Neuron (in vitro differentiated cells): ENCODE measurements around the gene TSPOAP1.

Experiments
- H2AFZ ChIP-seq: one replicate; pipeline ENCODE4 v1.6.1; 2013; ENCODE audit warnings: low read depth, mild to moderate bottlenecking, inconsistent platforms, low read length, moderate library complexity
- H3K27me3 ChIP-seq: one replicate; pipeline ENCODE4 v1.6.1; 2013; ENCODE audit warnings: low read length; ENCODE audit not compliant: insufficient read depth
- H3K36me3 ChIP-seq: one replicate; pipeline ENCODE4 v1.6.1; 2013; ENCODE audit warnings: low read length; ENCODE audit not compliant: insufficient read depth
- H3K4me1 ChIP-seq: one replicate; pipeline ENCODE4 v1.6.1; 2013; ENCODE audit warnings: low read length; ENCODE audit not compliant: insufficient read depth
- H3K4me3 ChIP-seq: 2 replicates; pipeline ENCODE4 v1.5.1; 2013; ENCODE audit warnings: mild to moderate bottlenecking, low read length, moderate library complexity
- H3K9me3 ChIP-seq: one replicate; pipeline ENCODE4 v1.6.1; 2013; ENCODE audit warnings: low read length

TSPOAP1 gene

DNA sequence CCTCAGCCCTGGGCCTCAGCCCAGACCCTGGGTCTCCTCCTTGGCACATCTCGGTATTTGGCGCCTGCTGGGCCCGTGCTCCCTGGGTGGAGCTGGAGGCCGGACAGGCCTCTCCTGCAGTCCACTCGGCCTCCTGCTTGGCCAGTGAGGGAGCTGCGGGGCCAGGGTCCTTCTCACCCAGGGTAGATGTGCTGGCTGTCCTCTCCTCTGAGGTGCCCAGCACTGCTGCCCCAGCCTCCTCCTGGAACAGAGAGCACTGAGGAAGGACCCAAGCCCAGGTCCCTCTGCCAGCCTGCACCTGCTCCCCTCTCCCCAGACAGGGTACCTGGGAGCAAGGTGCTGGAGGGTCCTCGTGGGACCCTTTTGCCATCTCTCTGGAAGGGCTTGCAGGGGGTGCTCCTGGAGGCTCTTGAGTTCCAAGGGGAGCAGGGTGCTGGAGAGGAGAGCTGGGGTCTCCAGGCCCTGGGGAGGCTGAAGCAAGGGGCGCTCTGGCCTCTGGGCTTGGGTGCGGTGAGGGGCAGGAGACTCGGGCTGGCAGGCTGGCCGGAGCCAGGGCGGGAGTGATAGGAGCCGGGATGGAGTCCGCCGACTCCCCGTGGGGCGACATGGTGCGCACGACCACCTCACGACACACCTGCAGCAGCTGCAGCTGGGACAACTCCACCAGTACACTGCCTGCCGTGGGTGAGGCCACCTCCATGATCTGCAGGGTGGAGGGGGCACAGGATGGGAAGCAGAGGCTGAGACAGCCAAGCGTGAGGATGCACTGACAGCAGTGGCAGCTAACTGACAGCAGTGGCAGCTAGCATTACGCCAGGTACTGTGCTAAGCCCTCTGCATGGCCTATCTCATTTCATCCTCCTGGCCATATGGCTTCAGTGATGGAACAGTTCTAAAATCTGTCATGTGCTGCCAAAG, 17.8 kb downstream of the TSPOAP1 start:
- H3K9me3 ChIP-seq = no peaks in the 10 kb centered on the region
- no peak overlapping the region for H3K4me3 ChIP-seq
- H3K4me1 ChIP-seq = peaks cover 4% of the 10 kb centered on the region
- no peak overlapping the region for H2AFZ ChIP-seq
- H3K36me3 ChIP-seq = no peaks in the 10 kb centered on the region
- no peaks in the 10 kb centered on the region for H3K27me3 ChIP-seq

DNA sequence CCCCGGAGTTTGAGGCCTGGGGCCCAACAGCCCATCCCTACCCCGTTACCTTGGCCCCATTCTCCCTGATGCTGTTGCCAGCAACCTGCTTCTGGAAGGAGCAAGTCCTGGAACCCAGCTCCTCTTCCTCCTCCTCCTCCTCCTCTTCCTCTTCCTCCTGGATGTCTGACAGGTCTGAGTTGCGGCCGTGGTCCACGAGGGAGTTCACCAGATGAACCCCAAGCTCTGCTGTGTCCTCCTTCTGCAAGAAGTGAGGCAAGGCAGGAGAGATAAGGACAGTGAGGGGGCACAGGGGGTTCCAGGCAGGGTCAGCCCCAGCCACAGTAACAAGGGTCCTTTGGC, 18.7 kb downstream of the TSPOAP1 start:
- H3K4me3 ChIP-seq = no peak overlapping the region
- no peaks in the 10 kb centered on the region for H3K9me3 ChIP-seq
- H3K36me3 ChIP-seq = no peaks in the 10 kb centered on the region
- no peaks in the 10 kb centered on the region for H3K27me3 ChIP-seq
- no peak overlapping the region for H2AFZ ChIP-seq
- H3K4me1 ChIP-seq = peaks cover 4% of the 10 kb centered on the region

DNA sequence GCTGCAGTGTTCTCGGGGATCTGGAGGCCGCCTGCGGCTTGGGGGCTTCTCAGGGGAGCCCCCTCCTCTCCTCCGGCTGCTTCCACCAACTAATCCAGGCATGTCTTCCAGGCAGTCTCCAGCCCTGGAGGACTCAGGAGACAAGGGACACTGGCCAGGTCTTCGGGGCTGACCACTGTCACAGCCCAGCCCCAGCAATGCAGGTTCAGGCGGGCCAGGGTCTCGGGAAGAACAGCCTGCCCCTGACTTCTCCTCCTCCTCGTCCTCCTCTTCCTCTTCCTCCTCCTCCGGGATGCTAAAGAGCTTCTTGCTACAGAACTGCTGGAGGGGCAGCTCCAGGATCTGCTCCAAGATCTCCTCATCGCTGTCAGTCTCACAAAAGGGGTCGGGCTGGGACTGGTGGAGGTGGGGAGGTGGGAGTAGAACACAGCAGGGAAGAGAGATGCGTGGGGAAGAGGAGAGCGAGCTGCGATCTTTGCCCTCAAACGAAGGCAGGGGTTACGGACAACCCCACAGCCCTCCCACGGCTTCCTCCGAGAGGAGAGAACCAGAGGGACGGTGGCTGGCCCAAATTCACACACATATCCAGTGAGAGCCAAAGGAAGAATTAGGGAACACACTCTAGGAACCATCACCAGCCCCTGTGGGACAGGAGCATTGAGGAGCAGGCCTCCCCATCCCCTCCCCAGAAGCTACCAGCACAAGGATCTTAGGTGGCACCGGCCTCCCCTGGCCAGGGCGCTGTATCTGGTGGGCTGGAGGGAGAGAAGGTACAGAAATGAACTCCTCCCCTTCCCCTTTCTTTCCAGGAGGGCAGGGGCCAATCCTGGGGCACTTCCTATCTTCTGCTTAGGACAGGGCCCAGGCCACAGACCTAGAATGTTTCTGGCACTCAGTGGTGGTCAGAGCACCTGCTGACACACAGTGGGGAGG, 19.3 kb downstream of the TSPOAP1 start:
- Histone ChIP-seq H2AFZ (no peak overlapping the region), H3K4me3 (no peak overlapping the region), H3K4me1 (peaks cover 4% of the 10 kb centered on the region), H3K9me3 (no peaks in the 10 kb centered on the region), H3K36me3 (no peaks in the 10 kb centered on the region), H3K27me3 (no peaks in the 10 kb centered on the region)

DNA sequence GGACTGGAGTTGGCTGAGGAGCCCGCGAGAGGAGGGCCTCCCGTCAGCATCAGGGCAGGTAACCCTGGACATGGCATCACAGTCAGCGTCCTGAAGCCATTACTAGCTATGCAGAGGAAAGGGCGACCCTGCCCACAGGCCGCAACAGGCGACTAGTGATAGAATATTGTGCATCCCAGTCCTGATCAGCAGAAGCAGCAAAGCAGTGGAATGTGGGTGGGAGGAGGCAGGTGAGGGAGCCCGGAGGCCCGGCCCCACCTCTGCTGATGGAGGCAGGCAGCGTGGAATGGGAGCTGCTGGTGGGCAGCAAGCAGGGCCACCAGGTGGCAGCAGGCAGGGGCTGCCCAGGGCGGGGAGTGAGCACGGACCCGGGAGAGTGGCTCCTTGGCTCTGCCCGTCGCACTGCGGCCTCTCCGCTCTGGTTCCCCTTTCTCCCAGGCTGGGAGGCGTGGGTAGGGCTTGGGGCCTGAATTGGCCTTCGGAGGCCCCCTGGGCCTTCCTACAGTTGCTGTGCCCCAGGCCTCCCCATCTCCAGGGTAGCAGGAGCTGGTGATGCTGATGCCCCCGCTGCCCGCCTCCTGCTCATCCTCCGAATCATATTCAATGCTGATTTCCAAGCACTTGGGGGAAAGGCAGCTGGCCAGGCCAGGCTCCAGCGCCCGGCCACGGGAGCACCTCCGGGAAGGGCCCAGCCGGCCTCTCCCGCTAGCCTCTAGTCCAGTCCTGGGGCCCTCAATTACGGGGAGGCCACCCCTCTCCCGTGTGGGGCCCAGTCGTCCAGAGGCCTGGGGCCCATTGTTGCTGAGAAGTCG, 20.2 kb downstream of the TSPOAP1 start:
- H3K4me3 ChIP-seq = no peak overlapping the region
- H3K27me3 ChIP-seq = no peaks in the 10 kb centered on the region
- no peaks in the 10 kb centered on the region for H3K9me3 ChIP-seq
- no peaks in the 10 kb centered on the region for H3K36me3 ChIP-seq
- H2AFZ ChIP-seq = no peak overlapping the region
- H3K4me1 ChIP-seq = no peaks in the 10 kb centered on the region

DNA sequence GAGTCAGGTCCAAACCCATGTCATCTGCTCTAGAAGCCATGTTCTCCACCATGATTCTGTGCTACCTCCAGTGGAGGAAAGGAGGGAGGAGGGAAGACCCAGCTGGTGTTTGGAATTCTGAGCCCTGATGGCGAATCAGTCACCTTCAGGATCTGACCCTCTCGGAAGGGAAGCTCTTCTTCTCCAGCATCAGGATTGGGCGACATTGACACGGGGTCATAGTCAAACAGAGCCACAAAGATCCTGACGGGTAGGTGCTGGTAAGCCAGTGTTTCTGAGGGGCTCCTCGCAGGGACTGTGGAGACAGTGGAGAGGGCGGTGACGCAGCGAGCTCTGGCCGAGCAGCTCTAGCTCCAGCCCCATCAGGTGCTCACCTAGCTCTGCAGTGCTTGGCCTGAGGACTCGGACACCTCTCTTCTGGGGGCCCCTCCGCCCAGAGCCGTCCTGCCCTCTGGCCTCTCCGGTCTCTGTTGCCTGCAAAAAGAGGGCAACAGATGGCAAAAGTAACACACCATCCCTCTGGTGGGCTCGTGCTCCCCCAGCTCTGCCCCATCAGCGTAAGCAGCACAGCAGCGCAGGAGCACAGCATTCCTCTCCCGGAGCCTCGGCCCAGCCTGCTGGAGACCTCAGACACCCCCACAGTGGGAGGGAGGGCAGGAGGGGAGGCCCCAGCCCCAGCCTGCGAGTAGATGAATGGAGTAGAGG, 21.0 kb downstream of the TSPOAP1 start:
- Histone ChIP-seq H3K27me3 (no peaks in the 10 kb centered on the region), H3K4me1 (no peaks in the 10 kb centered on the region), H2AFZ (no peak overlapping the region), H3K4me3 (no peak overlapping the region), H3K36me3 (no peaks in the 10 kb centered on the region), H3K9me3 (no peaks in the 10 kb centered on the region)

DNA sequence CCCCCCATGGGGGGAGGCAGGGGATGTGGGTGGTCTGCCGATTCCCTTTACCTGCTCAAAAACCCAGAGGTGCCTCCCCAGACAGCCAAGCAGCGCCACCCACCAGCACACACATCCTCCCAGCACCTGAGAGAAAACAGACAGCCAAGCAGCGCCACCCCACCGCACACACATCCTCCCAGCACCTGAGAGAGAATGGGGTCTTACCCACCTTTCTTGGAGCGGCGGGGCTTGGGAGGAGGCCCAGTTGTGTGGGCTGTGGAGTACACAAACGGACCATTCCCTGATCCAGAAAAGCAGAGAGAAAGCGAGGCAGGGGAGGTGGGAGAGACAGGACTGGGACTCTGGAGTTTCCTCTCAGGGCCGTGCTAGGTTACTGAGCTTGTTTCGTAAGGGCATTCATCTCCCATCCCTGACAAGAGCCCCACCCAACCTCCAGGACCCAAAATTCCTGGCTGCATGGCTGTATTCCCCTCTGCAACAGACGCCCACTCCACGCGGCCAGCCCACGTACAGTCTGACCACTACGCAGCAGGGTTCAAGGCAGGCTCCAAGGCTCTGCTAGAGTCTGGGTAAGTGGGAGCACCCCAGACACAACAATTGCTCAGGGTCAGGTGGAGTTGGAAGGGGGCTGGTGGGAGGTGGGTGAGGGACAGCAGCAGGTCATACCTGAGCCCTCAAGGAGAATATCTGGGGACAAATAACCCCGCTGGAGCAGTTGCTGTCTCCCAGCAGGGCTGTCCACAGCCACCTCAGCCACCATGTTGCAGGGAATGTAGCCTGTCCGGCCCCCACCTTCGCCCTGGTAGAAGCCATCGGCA, 22.3 kb downstream of the TSPOAP1 start:
- Histone ChIP-seq H3K4me1 (no peaks in the 10 kb centered on the region), H3K9me3 (no peaks in the 10 kb centered on the region), H2AFZ (no peak overlapping the region), H3K36me3 (no peaks in the 10 kb centered on the region), H3K27me3 (no peaks in the 10 kb centered on the region), H3K4me3 (no peak overlapping the region)

DNA sequence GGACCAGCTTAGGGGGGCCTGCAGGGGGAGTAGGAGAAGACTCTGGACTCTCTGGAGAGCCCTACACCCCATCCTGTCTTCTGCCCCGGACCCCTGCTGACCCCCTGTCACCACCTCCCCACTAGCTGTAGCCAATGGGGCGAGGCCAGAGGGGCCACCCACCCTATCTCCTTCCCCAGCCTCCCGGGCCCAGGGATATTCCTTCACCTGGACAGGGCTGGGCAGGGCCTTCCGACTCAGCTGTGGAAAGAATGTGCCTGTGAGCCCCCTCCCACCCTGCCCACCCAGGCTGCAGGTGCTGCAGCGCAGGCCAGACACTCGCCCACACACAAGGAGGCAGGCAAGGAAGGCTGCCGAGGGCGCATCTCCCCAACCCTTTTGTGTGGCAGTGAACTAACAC, 23.0 kb downstream of the TSPOAP1 start:
- no peaks in the 10 kb centered on the region for H3K27me3 ChIP-seq
- H3K4me1 ChIP-seq = no peaks in the 10 kb centered on the region
- H3K36me3 ChIP-seq = no peaks in the 10 kb centered on the region
- no peak overlapping the region for H2AFZ ChIP-seq
- H3K4me3 ChIP-seq = no peak overlapping the region
- no peaks in the 10 kb centered on the region for H3K9me3 ChIP-seq

DNA sequence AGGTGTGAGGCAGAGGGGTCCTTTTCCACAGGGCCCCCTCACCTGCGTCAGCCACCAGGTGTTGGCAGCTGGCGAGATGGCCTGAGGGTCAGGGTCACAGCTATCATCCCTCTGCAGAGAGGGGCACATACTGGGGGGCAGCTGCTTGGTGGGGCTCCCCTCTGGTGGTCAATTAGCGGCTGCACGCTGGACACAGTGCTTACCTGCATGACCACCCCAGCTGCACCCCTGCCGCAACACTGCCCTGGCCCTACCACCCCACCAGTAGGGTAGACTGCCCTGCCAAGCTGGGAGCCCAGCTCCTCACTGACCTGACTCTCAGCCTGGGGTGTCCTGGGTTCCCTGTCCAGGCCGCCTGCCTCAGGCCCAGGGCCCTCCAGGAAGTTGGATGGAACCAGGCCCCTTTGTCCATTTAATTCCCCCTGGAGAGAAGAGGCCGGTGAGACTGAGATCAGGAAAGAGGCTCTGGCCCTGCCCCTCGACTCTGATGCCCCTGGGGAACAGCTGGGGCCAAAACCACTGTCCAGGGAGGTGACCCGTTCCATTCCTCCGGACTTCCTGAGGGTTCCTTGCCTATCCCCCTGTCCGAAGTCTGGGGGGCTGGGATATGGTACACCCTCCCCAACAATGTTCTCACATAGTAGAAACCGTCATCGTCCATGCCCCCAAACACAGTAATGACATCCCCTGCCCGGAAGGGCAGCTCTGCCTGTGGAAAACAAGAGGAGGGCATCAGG, 23.7 kb downstream of the TSPOAP1 start:
- no peak overlapping the region for H2AFZ ChIP-seq
- H3K4me1 ChIP-seq = no peaks in the 10 kb centered on the region
- H3K9me3 ChIP-seq = no peaks in the 10 kb centered on the region
- no peaks in the 10 kb centered on the region for H3K36me3 ChIP-seq
- no peak overlapping the region for H3K4me3 ChIP-seq
- no peaks in the 10 kb centered on the region for H3K27me3 ChIP-seq

DNA sequence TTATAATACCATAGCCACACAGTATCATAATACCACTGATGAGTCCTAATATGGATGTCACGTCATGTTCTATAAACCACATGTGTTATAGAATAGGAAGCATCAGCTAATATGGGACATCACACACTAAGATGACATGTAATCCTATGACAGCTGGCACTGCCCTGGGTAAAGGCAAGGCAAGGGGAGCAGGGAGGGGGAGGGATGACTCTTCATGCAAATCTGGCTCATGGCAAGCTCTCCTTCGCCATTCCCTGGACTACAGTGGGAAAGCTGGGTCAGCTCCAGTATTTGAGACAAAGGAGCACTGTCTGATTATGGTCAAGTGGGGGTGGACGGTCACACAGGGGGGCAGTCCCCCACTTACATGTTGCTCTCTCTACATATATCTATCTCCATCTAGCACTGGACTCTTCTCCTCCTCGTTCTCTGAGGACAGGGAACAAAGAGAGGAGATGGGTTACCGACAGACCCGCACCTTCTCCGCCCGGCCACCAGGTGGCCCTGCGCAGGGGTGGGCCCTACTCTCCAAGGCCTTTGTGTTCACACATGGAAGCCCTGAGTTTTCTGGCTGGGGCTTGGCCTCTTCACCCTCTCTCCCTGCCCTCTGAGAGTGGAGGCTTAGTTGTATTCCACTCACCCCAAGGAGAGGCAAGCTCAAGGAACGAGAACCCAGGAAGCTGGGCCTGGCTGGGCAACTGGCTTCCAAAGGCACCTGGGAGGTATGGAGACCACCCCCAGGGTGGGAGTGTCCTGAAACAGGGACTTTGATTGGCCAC, 24.4 kb downstream of the TSPOAP1 start:
- Histone ChIP-seq H3K36me3 (no peaks in the 10 kb centered on the region), H3K9me3 (no peaks in the 10 kb centered on the region), H2AFZ (no peak overlapping the region), H3K4me1 (no peaks in the 10 kb centered on the region), H3K27me3 (no peaks in the 10 kb centered on the region), H3K4me3 (no peak overlapping the region)

DNA sequence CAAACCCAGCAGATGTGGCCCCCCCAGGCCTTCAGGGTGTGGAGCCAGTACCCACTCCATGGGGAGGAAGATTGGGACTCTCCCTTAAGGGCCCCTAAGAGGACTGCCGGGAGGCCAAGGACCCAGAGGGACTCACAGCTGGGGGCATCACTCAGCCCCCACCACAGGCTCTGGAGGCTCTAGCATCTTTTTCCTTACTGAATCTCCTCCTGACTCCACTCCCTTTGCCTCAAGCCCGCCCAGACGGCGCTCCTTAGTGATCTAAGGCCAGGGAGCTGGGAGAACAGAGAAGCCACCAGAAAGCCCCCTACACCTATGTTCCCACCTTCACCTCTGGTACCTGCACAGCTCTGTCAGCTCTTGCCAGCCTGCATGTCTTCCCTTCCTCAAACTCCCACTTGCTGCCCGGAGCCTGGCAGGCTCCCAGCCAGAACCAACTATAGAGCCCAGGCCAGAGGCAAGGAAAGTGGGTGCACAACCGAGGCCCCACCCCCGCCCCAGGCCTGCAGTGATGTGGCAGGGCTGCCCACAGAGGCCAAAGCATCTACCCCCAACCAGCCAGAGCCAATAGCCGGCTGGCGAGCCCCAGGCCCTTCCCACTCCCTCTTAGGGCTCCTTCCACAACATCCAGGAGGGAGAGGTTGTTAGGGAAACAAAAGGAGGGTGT, 25.5 kb downstream of the TSPOAP1 start:
- Histone ChIP-seq H3K27me3 (no peaks in the 10 kb centered on the region), H3K9me3 (no peaks in the 10 kb centered on the region), H3K4me1 (no peaks in the 10 kb centered on the region), H2AFZ (no peak overlapping the region), H3K36me3 (no peaks in the 10 kb centered on the region), H3K4me3 (no peak overlapping the region)
